SK-N-SH (cell line): ENCODE data around the gene RNLS. TPM values are rescaled to one million over a fixed set of nuclear protein-coding genes. Genes with fewer than 3 reads are reported as not detected.

Experiments used
- CTCF ChIA-PET: fragments of 300-600, 350-600 bp; formaldehyde crosslinking; extraction: SDS; loops from one replicate; lab custom pipeline; 2021; lab: Yijun Ruan, JAX
- POLR2A ChIA-PET: fragments of 350-600 bp; sonication (Branson Sonifier 250); formaldehyde crosslinking; extraction: SDS; loops from one replicate; lab custom pipeline; 2020; ENCODE audit warnings: antibody characterized with exemption, inconsistent platforms; lab: Yijun Ruan, JAX
- DNase-seq: peaks from one replicate; pipeline ENCODE4 v3.0.0; 2012
- H2AFZ ChIP-seq: fragments of 200-600 bp; sonication (generic); 2 replicates; pipeline ENCODE4 v1.8.1; 2016; ENCODE audit warnings: antibody characterized with exemption, mild to moderate bottlenecking, low read depth
- H3F3A ChIP-seq: fragments of 200-600 bp; sonication (generic); replicated peaks from 2 replicates; pipeline ENCODE3; 2016; ENCODE audit warnings: antibody characterized with exemption, mild to moderate bottlenecking; ENCODE audit not compliant: insufficient read depth
- H3K27ac ChIP-seq, 2 experiments: fragments of 200-500 bp in 1 of 2; fragments of 200-600 bp in 1 of 2; sonication (Bioruptor generic) in 1 of 2; sonication (generic), shearing (Covaris generic) in 1 of 2; 2 replicates each; pipeline versions ENCODE4 v1.5.1 to v1.6.1; 2014 to 2016; ENCODE audit warnings: low read depth in 2 of 2, inconsistent platforms in 1 of 2, low read length in 1 of 2, mild to moderate bottlenecking in 1 of 2, mixed read lengths in 1 of 2
- H3K27me3 ChIP-seq: fragments of 200-600 bp; sonication (generic), shearing (Covaris generic); 2 replicates; pipeline ENCODE4 v1.6.1; 2016; ENCODE audit warnings: mixed run types; ENCODE audit not compliant: insufficient read depth
- H3K36me3 ChIP-seq, 2 experiments: fragments of 200-500 bp in 1 of 2; fragments of 200-600 bp in 1 of 2; sonication (Bioruptor generic) in 1 of 2; sonication (generic) in 1 of 2; replicated peaks in 1 of 2; 2 replicates each; pipeline versions ENCODE3 to v1.5.1; 2014 to 2016; ENCODE audit warnings: low read length in 1 of 2, mild to moderate bottlenecking in 1 of 2; ENCODE audit not compliant: insufficient read depth in 2 of 2, control insufficient read depth in 1 of 2
- H3K4me1 ChIP-seq, 2 experiments: fragments of 200-500 bp in 1 of 2; fragments of 200-600 bp in 1 of 2; sonication (Bioruptor generic) in 1 of 2; sonication (generic), shearing (Covaris generic) in 1 of 2; 2 replicates each; pipeline versions ENCODE4 v1.5.1 to v1.6.1; 2014 to 2016; ENCODE audit warnings: low read depth in 1 of 2, low read length in 1 of 2, mixed run types in 1 of 2; ENCODE audit not compliant: insufficient read depth in 2 of 2, control insufficient read depth in 1 of 2
- H3K4me2 ChIP-seq: fragments of 200-600 bp; sonication (generic), shearing (Covaris generic); 2 replicates; pipeline ENCODE4 v1.6.1; 2017; ENCODE audit warnings: mixed run types
- H3K4me3 ChIP-seq, 2 experiments: fragments of 200-500 bp in 1 of 2; fragments of 200-600 bp in 1 of 2; sonication (Bioruptor generic) in 1 of 2; sonication (generic), shearing (Covaris generic) in 1 of 2; 2 replicates each; pipeline versions ENCODE4 v1.5.1 to v1.8.1; 2014 to 2016; ENCODE audit warnings: low read depth in 2 of 2, inconsistent platforms in 1 of 2, low read length in 1 of 2, mild to moderate bottlenecking in 1 of 2, mixed read lengths in 1 of 2, moderate library complexity in 1 of 2
- H3K79me2 ChIP-seq: fragments of 200-600 bp; sonication (generic); 2 replicates; pipeline ENCODE4 v1.8.1; 2017; ENCODE audit warnings: mild to moderate bottlenecking; ENCODE audit not compliant: insufficient read depth
- H3K9ac ChIP-seq: fragments of 200-600 bp; sonication (generic); 2 replicates; pipeline ENCODE4 v1.6.1; 2017; ENCODE audit warnings: mixed run types
- H3K9me2 ChIP-seq: fragments of 200-600 bp; sonication (generic); 2 replicates; pipeline ENCODE4 v1.6.1; 2017; ENCODE audit warnings: mixed run types
- H3K9me3 ChIP-seq: fragments of 200-600 bp; sonication (generic); 2 replicates; pipeline ENCODE4 v1.6.1; 2017; ENCODE audit warnings: mixed run types, mild to moderate bottlenecking, moderate library complexity
- H4K20me1 ChIP-seq: fragments of 200-600 bp; sonication (generic); 2 replicates; pipeline ENCODE4 v1.6.1; 2017; ENCODE audit warnings: mild to moderate bottlenecking, mixed run types; ENCODE audit not compliant: insufficient read depth
- CHD2 ChIP-seq: fragments of 150-350 bp; IDR thresholded peaks from 2 replicates; pipeline ENCODE4 v1.6.1; 2018; ENCODE audit warnings: low read length; ENCODE audit not compliant: partially characterized antibody
- CTCF ChIP-seq: fragments of 200-600 bp; sonication (generic); IDR thresholded peaks from 2 replicates; pipeline ENCODE4 v1.6.1; 2017; ENCODE audit warnings: antibody characterized with exemption, mild to moderate bottlenecking, moderate library complexity
- EP300 ChIP-seq, 2 experiments: IDR thresholded peaks; 2 replicates each; pipeline versions ENCODE4 v1.4.0 to v1.6.1; 2012; ENCODE audit warnings: borderline replicate concordance in 1 of 2, low read depth in 1 of 2, low read length in 1 of 2
- EZH2phosphoT487 ChIP-seq: fragments of 200-600 bp; sonication (generic); IDR thresholded peaks from 2 replicates; pipeline ENCODE4 v1.6.1; 2017; ENCODE audit warnings: low read depth, mixed run types, mild to moderate bottlenecking, antibody characterized with exemption, moderate library complexity, borderline replicate concordance
- FOXM1 ChIP-seq: IDR thresholded peaks from 2 replicates; pipeline ENCODE4 v1.4.0; 2012; ENCODE audit warnings: low read depth, mild to moderate bottlenecking
- JUND ChIP-seq: IDR thresholded peaks from 2 replicates; pipeline ENCODE4 v1.4.0; 2012
- MAX ChIP-seq: IDR thresholded peaks from 2 replicates; pipeline ENCODE4 v1.4.0; 2012; ENCODE audit warnings: low read depth
- MEF2A ChIP-seq: IDR thresholded peaks from 2 replicates; pipeline ENCODE4 v1.4.0; 2012; ENCODE audit warnings: low read depth, borderline replicate concordance
- MXI1 ChIP-seq: IDR thresholded peaks from 2 replicates; pipeline ENCODE4 v1.6.1; 2012; ENCODE audit warnings: mild to moderate bottlenecking, low read depth, low read length, improper control_type of control experiment
- PBX3 ChIP-seq: IDR thresholded peaks from 2 replicates; pipeline ENCODE4; 2012
- POLR2AphosphoS5 ChIP-seq: IDR thresholded peaks from 2 replicates; pipeline ENCODE4 v1.6.1; 2012; ENCODE audit warnings: low read depth, low read length
- RAD21 ChIP-seq: IDR thresholded peaks from 2 replicates; pipeline ENCODE4 v1.6.1; 2012; ENCODE audit warnings: mild to moderate bottlenecking, low read length
- RCOR1 ChIP-seq: fragments of 150-350 bp; IDR thresholded peaks from 2 replicates; pipeline ENCODE4 v1.6.1; 2017; ENCODE audit warnings: antibody characterized with exemption, low read length
- REST ChIP-seq: IDR thresholded peaks from 2 replicates; pipeline ENCODE4 v1.6.1; 2012; ENCODE audit warnings: mild to moderate bottlenecking, low read depth, low read length, moderate library complexity
- SMC3 ChIP-seq: IDR thresholded peaks from 2 replicates; pipeline ENCODE4 v1.6.1; 2012; ENCODE audit warnings: low read depth, low read length, improper control_type of control experiment
- TAF1 ChIP-seq: IDR thresholded peaks from 2 replicates; pipeline ENCODE4 v1.6.1; 2012; ENCODE audit warnings: low read depth, mild to moderate bottlenecking, low read length, moderate library complexity, borderline replicate concordance
- TCF12 ChIP-seq: IDR thresholded peaks from 2 replicates; pipeline ENCODE4 v1.4.0; 2012
- TEAD4 ChIP-seq: IDR thresholded peaks from 2 replicates; pipeline ENCODE4 v1.4.0; 2012; ENCODE audit warnings: mild to moderate bottlenecking, borderline replicate concordance; ENCODE audit not compliant: insufficient read depth
- YY1 ChIP-seq: IDR thresholded peaks from 2 replicates; pipeline ENCODE4 v1.4.0; 2012; ENCODE audit warnings: low read depth, mild to moderate bottlenecking
- WGBS: methylation state at CpG from one replicate; pipeline ENCODE4 v1.1.6; 2017; ENCODE audit warnings: low lambda C conversion rate; 5-methylcytosine and 5-hydroxymethylcytosine counted together
- polyA plus RNA-seq, 3 experiments: library from polyadenylated mRNA; depleted of rRNA; stranded (reverse); fragments of >200 nt; gene quantifications; 2 replicates each; pipeline ENCODE4 v1.2.3, GENCODE V29; 2012

Gene RNLS
- polyA plus RNA-seq, 1 of the 3 experiments (the other 2 are of a cell fraction) = not detected

- WGBS = 60% methylated on average over 1 of the region's 1 CpG
- H3K4me3 ChIP-seq = no peak overlapping the region
- no peaks in the 10 kb centered on the region for H3K36me3 ChIP-seq
- no peaks in the 10 kb centered on the region for H3K79me2 ChIP-seq
- DNase-seq = no peak
- no peak overlapping the region for H2AFZ ChIP-seq
- H3K9me2 ChIP-seq = no peaks in the 10 kb centered on the region
- no peak for TF ChIP-seq TAF1
- TF ChIP-seq PBX3 = no peak
- TF ChIP-seq TCF12 = no peak
- TF ChIP-seq RAD21 = no peak
- TF ChIP-seq CHD2 = no peak
- no peak for TF ChIP-seq RCOR1
- no peak for TF ChIP-seq EP300 (IDR thresholded peaks at IDR 0.05; ENCODE audit: borderline replicate concordance in 1 of 2, low read depth in 1 of 2, low read length in 1 of 2)
- TF ChIP-seq MEF2A = no peak
- TF ChIP-seq POLR2AphosphoS5 = no peak
- TF ChIP-seq REST = no peak
- no peak for TF ChIP-seq TEAD4
- TF ChIP-seq JUND = no peak
- no peaks in the 10 kb centered on the region for H3K27me3 ChIP-seq
- no peaks in the 10 kb centered on the region for H3K4me1 ChIP-seq
- no peak overlapping the region for H3K27ac ChIP-seq
- no peaks in the 10 kb centered on the region for H3F3A ChIP-seq
- ChIA-PET CTCF (interaction anchor here (1.6 kb wide), 1 partner anchor 16 kb away, joined by 3 read pairs; no protein-coding TSS in a partner anchor), POLR2A (no interaction called here)
- no peaks in the 10 kb centered on the region for H4K20me1 ChIP-seq
- H3K9ac ChIP-seq = no peak overlapping the region
- H3K4me2 ChIP-seq = no peak overlapping the region
- H3K9me3 ChIP-seq = no peaks in the 10 kb centered on the region
These were observed 132.9 kb downstream of the RNLS start for GRCh38 chr10:88450201-88450600.

GRCh38 chr10:88442716-88443115, 140.4 kb downstream of the RNLS start:
- Histone ChIP-seq H3K4me3 (no peak overlapping the region), H3K4me1 (no peaks in the 10 kb centered on the region; a peak in 2 of 4 replicates), H3K9ac (no peak overlapping the region), H3K36me3 (no peaks in the 10 kb centered on the region), H3K27me3 (no peaks in the 10 kb centered on the region), H3K9me2 (no peaks in the 10 kb centered on the region), H4K20me1 (no peaks in the 10 kb centered on the region), H3K4me2 (no peak overlapping the region), H3K27ac (no peak overlapping the region), H3K79me2 (no peaks in the 10 kb centered on the region), H3K9me3 (no peaks in the 10 kb centered on the region), H2AFZ (no peak overlapping the region), H3F3A (no peaks in the 10 kb centered on the region)
- 56% methylated on average over 4 of the region's 4 CpGs for WGBS
- CTCF ChIA-PET = no interaction called here
- POLR2A ChIA-PET = no interaction called here
- DNase-seq = no peak
- no peak for TF ChIP-seq REST
- TF ChIP-seq FOXM1 = no peak
- TF ChIP-seq EZH2phosphoT487 = no peak
- no peak for TF ChIP-seq RCOR1
- no peak for TF ChIP-seq MXI1
- TF ChIP-seq YY1 = no peak
- no peak for TF ChIP-seq SMC3
- TF ChIP-seq MAX = no peak
- no peak for TF ChIP-seq CTCF
